Measurements from ENCODE around the gene EMC8. TPM values are rescaled to one million over a fixed set of nuclear protein-coding genes. Genes with fewer than 3 reads are reported as not detected.
"Not testable (repeated sequence)": the region's sequence is repeated elsewhere in the genome, so short reads cannot be mapped to it uniquely, and the experiment has no call there.

Gene EMC8
- total and polyA plus RNA-seq, 4 donors, result 13.0 to 40.5 (median 31.8) TPM

DNA sequence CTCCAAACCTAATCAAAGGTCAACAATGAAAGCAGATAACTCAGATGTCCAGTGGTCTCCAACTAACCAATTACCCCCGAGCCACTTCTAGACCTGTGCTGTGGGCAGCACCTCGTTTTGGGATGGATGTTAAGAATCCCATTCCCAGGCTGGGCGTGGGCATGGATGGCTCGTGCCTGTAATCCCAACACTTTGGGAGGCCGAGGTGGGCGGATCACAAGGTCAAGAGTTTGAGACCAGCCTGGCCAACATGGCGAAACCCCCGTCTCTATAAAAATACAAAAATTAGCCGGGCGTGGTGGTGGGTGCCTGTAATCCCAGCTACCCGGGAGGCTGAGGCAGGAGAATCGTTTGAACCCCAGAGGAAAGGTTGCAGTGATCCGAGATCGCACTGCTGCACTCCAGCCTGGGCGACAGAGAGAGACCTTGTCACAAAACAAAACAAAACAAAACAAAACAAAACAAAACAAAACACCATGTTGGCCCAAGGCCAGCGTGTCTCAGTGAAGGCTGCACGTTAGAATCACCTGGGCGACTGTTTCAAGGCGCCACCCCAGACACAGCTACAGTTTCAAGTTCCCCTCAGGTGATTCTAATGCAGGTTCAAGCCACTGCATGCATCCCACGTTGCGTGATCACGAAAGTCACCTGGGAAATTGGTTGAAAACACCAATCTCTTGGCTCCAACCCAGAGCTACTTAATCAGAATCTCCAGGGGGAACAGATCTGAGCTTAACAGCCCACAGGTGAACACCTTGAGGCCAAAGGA is 21.4 kb upstream of the EMC8 start:
- WGBS (ENCODE audit: insufficient coverage), result 74% methylated on average over 19 of the region's 22 CpGs
- Histone ChIP-seq H3K36me3 (ENCODE audit: control insufficient read depth, insufficient read depth, low read length) (no peaks in the 10 kb centered on the region), H3K27ac (ENCODE audit: low read depth, low read length) (no peak overlapping the region), H3K9me3 (ENCODE audit: control insufficient read depth, insufficient read depth, low read length) (no peaks in the 10 kb centered on the region), H3K27me3 (ENCODE audit: control insufficient read depth, insufficient read depth, low read length) (peaks cover 5% of the 10 kb centered on the region), H3K4me1 (ENCODE audit: control insufficient read depth, insufficient read depth, low read length) (peaks cover 18% of the 10 kb centered on the region), H3K4me3 (ENCODE audit: low read depth, low read length) (no peak overlapping the region)
- peak in 1 of 6 donors; percentile 4 for DNase-seq (ENCODE audit: low read depth in 4 of 6, low spot score in 6 of 6)

DNA sequence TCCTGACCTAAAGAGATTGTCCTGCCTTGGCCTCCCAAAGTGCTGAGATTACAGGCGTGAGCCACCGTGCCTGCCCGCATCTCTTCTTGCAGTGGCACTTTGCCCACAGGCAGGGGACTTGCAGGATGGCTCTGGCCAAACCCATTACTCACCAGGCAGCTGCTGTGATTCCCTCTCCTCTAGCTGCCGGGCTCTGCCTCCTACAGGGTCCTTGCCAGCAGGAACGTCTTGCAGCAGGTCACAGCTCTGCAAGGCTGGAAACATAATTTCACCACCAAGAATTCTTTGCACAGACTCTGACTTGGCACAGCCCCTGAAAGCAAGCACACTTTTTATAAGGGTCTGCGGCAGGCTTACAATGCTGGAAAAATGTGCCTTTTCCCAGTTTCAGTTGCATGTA is 20.4 kb upstream of the EMC8 start:
- Histone ChIP-seq H3K9me3 (ENCODE audit: control insufficient read depth, insufficient read depth, low read length) (no peaks in the 10 kb centered on the region), H3K27me3 (ENCODE audit: control insufficient read depth, insufficient read depth, low read length) (peaks cover 5% of the 10 kb centered on the region), H3K36me3 (ENCODE audit: control insufficient read depth, insufficient read depth, low read length) (no peaks in the 10 kb centered on the region), H3K4me1 (ENCODE audit: control insufficient read depth, insufficient read depth, low read length) (peaks cover 18% of the 10 kb centered on the region), H3K27ac (ENCODE audit: low read depth, low read length) (no peak overlapping the region), H3K4me3 (ENCODE audit: low read depth, low read length) (no peak overlapping the region)
- DNase-seq (ENCODE audit: low read depth in 4 of 6, low spot score in 6 of 6), result peak in 2 of 6 donors; percentile 70 to 73
- WGBS (ENCODE audit: insufficient coverage), result 33% methylated on average over 6 of the region's 6 CpGs

GRCh38 chr16:85819245-85819644 is 19.9 kb upstream of the EMC8 start:
- peak in 2 of 6 donors; percentile 69 to 72 for DNase-seq (ENCODE audit: low read depth in 4 of 6, low spot score in 6 of 6)
- Histone ChIP-seq H3K36me3 (ENCODE audit: control insufficient read depth, insufficient read depth, low read length) (no peaks in the 10 kb centered on the region), H3K4me1 (ENCODE audit: control insufficient read depth, insufficient read depth, low read length) (peaks cover 18% of the 10 kb centered on the region), H3K4me3 (ENCODE audit: low read depth, low read length) (no peak overlapping the region), H3K27ac (ENCODE audit: low read depth, low read length) (no peak overlapping the region), H3K9me3 (ENCODE audit: control insufficient read depth, insufficient read depth, low read length) (no peaks in the 10 kb centered on the region), H3K27me3 (ENCODE audit: control insufficient read depth, insufficient read depth, low read length) (peaks cover 5% of the 10 kb centered on the region)
- 3% methylated on average over 10 of the region's 10 CpGs for WGBS (ENCODE audit: insufficient coverage)

GRCh38 chr16:85817195-85817594 is 17.9 kb upstream of the EMC8 start:
- H3K27ac ChIP-seq (ENCODE audit: low read depth, low read length); DNase-seq (ENCODE audit: low read depth in 4 of 6, low spot score in 6 of 6); H3K9me3 ChIP-seq (ENCODE audit: control insufficient read depth, insufficient read depth, low read length); H3K36me3 ChIP-seq (ENCODE audit: control insufficient read depth, insufficient read depth, low read length); H3K4me3 ChIP-seq (ENCODE audit: low read depth, low read length): not testable (repeated sequence)
- H3K4me1 ChIP-seq (ENCODE audit: control insufficient read depth, insufficient read depth, low read length), result peaks cover 18% of the 10 kb centered on the region
- peaks cover 14% of the 10 kb centered on the region for H3K27me3 ChIP-seq (ENCODE audit: control insufficient read depth, insufficient read depth, low read length)
- 63% methylated on average over 2 of the region's 6 CpGs for WGBS (ENCODE audit: insufficient coverage)

GRCh38 chr16:85816159-85816558 is 16.8 kb upstream of the EMC8 start:
- H3K4me3 ChIP-seq (ENCODE audit: low read depth, low read length), result no peak overlapping the region
- no peaks in the 10 kb centered on the region for H3K9me3 ChIP-seq (ENCODE audit: control insufficient read depth, insufficient read depth, low read length)
- no peak for DNase-seq (ENCODE audit: low read depth in 4 of 6, low spot score in 6 of 6)
- H3K27me3 ChIP-seq (ENCODE audit: control insufficient read depth, insufficient read depth, low read length), result peaks cover 21% of the 10 kb centered on the region
- no peaks in the 10 kb centered on the region for H3K36me3 ChIP-seq (ENCODE audit: control insufficient read depth, insufficient read depth, low read length)
- peaks cover 14% of the 10 kb centered on the region for H3K4me1 ChIP-seq (ENCODE audit: control insufficient read depth, insufficient read depth, low read length)
- 89% methylated on average over 8 of the region's 14 CpGs for whole genome bisulfite sequencing (ENCODE audit: insufficient coverage)
- no peak overlapping the region for H3K27ac ChIP-seq (ENCODE audit: low read depth, low read length)

DNA sequence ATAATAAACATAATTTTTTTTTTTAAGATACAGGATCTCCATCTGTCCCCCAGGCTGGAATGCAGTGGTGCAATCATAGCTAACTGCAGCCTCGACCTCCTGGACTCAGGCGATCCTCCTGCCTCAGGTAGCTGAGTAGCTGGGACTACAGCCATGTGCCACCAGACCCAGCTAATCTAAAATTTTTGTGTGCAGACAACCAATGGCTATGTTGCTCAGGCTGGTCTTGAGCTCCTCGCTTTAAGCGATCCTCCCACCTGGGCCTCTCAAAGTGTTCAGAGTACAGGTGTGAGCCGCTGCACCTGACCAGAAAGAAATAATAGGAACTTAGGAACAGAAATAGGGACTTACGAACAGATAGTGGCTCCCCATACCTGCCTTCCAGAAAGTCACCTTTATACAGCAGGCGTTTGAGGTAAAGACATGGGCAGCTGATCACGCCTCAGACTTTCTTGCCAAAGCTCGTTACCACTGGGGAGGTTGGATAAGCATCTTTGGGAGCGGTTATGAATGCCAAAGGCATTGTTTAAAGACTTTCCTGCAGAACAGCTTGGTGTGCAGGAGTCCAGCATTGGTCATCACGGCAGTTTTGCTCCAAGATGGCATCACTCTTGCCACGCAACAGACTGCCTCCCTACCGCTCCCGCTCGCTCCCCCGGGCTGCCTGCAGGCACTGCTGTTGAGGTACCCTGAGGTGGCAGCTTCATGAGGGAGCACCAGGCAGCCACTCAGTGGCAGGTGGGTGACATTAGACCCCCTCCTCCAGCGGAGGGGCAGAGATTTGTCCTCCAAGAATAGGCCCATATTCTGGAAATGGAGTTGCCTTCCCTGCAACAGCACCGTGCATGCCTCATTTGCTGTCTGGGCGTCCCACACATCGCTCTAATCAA is 13.7 kb upstream of the EMC8 start:
- no peak overlapping the region for H3K27ac ChIP-seq (ENCODE audit: low read depth, low read length)
- H3K9me3 ChIP-seq (ENCODE audit: control insufficient read depth, insufficient read depth, low read length), result no peaks in the 10 kb centered on the region
- H3K36me3 ChIP-seq (ENCODE audit: control insufficient read depth, insufficient read depth, low read length), result no peaks in the 10 kb centered on the region
- WGBS (ENCODE audit: insufficient coverage), result 84% methylated on average over 17 of the region's 20 CpGs
- peaks cover 3% of the 10 kb centered on the region for H3K4me1 ChIP-seq (ENCODE audit: control insufficient read depth, insufficient read depth, low read length)
- no peak for DNase-seq (ENCODE audit: low read depth in 4 of 6, low spot score in 6 of 6)
- peaks cover 20% of the 10 kb centered on the region for H3K27me3 ChIP-seq (ENCODE audit: control insufficient read depth, insufficient read depth, low read length)
- H3K4me3 ChIP-seq (ENCODE audit: low read depth, low read length), result no peak overlapping the region

DNA sequence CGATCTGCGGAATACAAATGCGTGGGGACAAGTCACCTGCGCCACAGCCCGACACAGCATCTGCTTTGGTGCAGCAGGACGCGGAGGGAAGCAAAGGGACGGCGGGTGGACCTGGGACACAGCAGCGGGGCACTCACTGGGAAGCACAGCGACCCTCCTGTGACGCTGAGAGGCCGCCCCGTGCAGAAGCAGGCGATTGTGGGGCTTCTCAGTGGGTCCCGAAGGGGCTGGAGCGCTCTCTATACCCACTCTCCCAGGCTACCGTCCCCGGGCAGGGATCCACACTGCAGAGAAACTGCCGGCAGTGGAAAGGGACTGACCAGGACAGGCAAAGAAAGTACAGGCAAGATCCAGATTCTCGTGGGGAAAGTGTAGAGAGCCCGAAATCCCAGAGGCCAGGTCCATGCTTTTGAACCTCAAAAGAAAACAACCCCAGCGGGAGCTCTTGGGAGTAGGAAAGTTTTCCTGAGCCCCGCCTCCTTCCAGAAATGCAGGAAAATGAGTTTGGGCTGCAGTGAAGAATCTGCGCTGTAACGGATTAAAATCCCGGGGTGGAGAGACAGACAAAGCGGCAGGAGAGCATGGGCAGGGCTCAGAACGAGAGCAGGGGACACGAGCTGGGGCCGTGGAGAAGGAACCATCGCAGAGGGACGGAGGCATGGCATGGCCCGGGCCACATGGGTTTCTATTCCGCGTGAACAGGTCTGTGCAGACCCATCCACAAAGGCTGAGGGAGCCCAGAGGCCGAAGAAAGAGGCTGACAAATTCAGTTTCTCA is 12.9 kb upstream of the EMC8 start:
- no peaks in the 10 kb centered on the region for H3K9me3 ChIP-seq (ENCODE audit: control insufficient read depth, insufficient read depth, low read length)
- H3K36me3 ChIP-seq (ENCODE audit: control insufficient read depth, insufficient read depth, low read length), result peaks cover 2% of the 10 kb centered on the region
- no peak overlapping the region for H3K4me3 ChIP-seq (ENCODE audit: low read depth, low read length)
- no peak for DNase-seq (ENCODE audit: low read depth in 4 of 6, low spot score in 6 of 6)
- peaks cover 3% of the 10 kb centered on the region for H3K4me1 ChIP-seq (ENCODE audit: control insufficient read depth, insufficient read depth, low read length)
- H3K27ac ChIP-seq (ENCODE audit: low read depth, low read length), result no peak overlapping the region
- H3K27me3 ChIP-seq (ENCODE audit: control insufficient read depth, insufficient read depth, low read length), result peaks cover 20% of the 10 kb centered on the region
- 35% methylated on average over 35 of the region's 37 CpGs for WGBS (ENCODE audit: insufficient coverage)

- H3K27me3 ChIP-seq (ENCODE audit: control insufficient read depth, insufficient read depth, low read length), result peaks cover 20% of the 10 kb centered on the region
- no peak for DNase-seq (ENCODE audit: low read depth in 4 of 6, low spot score in 6 of 6)
- no peak overlapping the region for H3K4me3 ChIP-seq (ENCODE audit: low read depth, low read length)
- H3K9me3 ChIP-seq (ENCODE audit: control insufficient read depth, insufficient read depth, low read length), result no peaks in the 10 kb centered on the region
- peaks cover 3% of the 10 kb centered on the region for H3K4me1 ChIP-seq (ENCODE audit: control insufficient read depth, insufficient read depth, low read length)
- H3K36me3 ChIP-seq (ENCODE audit: control insufficient read depth, insufficient read depth, low read length), result peaks cover 11% of the 10 kb centered on the region
- H3K27ac ChIP-seq (ENCODE audit: low read depth, low read length), result no peak overlapping the region
- WGBS (ENCODE audit: insufficient coverage), result 85% methylated on average over 5 of the region's 7 CpGs
These were observed 11.4 kb upstream of the EMC8 start for GRCh38 chr16:85810742-85811115.

DNA sequence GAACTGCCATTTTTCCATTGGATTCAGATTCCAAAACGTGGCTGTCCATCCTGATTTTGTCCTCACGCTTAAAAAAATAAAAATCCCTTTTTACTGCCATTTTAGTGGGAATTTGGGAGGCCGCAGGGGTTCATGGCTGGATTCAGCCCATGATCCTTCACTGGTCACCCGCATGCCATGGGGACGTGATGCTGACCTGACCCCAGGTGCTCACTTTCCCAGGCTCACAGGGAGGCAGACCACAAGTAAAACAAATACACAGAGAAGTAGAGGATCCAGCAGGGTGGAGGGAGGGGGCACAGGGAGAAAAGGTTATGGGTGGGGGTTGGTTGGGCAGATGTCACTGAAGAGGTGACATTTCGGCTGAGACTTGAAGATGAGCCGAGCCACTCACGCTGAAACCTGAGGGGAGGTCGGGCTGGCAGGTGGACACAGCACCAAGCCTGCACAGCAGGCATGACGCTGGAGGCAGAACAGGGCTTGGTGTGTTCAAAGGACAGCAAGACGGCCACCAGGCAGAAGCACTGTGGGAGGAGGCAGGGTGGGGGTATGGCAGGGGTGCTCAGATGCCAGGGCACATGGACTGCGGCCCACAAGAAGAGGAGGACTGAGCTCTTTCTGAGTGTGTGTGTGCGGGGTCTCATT is 10.9 kb upstream of the EMC8 start:
- no peak overlapping the region for H3K27ac ChIP-seq (ENCODE audit: low read depth, low read length)
- no peak for DNase-seq (ENCODE audit: low read depth in 4 of 6, low spot score in 6 of 6)
- H3K4me3 ChIP-seq (ENCODE audit: low read depth, low read length), result no peak overlapping the region
- peaks cover 20% of the 10 kb centered on the region for H3K27me3 ChIP-seq (ENCODE audit: control insufficient read depth, insufficient read depth, low read length)
- H3K4me1 ChIP-seq (ENCODE audit: control insufficient read depth, insufficient read depth, low read length), result peaks cover 3% of the 10 kb centered on the region
- WGBS (ENCODE audit: insufficient coverage), result 82% methylated on average over 11 of the region's 13 CpGs
- no peaks in the 10 kb centered on the region for H3K9me3 ChIP-seq (ENCODE audit: control insufficient read depth, insufficient read depth, low read length)
- H3K36me3 ChIP-seq (ENCODE audit: control insufficient read depth, insufficient read depth, low read length), result peaks cover 16% of the 10 kb centered on the region

Data from spinal cord (tissue), 10 donors.